NCI-H2227 treated with DMSO at 0.1 percent for 48 hours (cell line): Measurements from ENCODE around the gene ACTN1.
"Not testable (repeated sequence)": the region's sequence is repeated elsewhere in the genome, so short reads cannot be mapped to it uniquely, and the experiment has no call there.

Source experiments
- DNase-seq: peaks from one replicate; lab custom pipeline; 2025; lab: John Stamatoyannopoulos, UW

Gene ACTN1

GRCh38 chr14:68863610-68864360 is 115.3 kb downstream of the ACTN1 start:
- no peak for DNase-seq

- peak; percentile 58 for DNase-seq
Observed at GRCh38 chr14:68862954-68863594, 116.0 kb downstream of the ACTN1 start.

GRCh38 chr14:68860771-68861170 is 118.3 kb downstream of the ACTN1 start:
- no peak for DNase-seq

- DNase-seq, result no peak
Observed at GRCh38 chr14:68857516-68858070, 121.5 kb downstream of the ACTN1 start.

GRCh38 chr14:68856572-68856971 is 122.5 kb downstream of the ACTN1 start:
- no peak for DNase-seq

- DNase-seq, result no peak
Observed at GRCh38 chr14:68854421-68854820, 124.7 kb downstream of the ACTN1 start.

GRCh38 chr14:68853749-68854148 is 125.4 kb downstream of the ACTN1 start:
- DNase-seq, result no peak

- DNase-seq, result not testable (repeated sequence)
Observed at GRCh38 chr14:68852493-68852892, 126.6 kb downstream of the ACTN1 start.

- DNase-seq, result no peak
Observed at GRCh38 chr14:68851078-68851477, 128.0 kb downstream of the ACTN1 start.

- DNase-seq, result no peak
Observed at GRCh38 chr14:68849416-68849815, 129.7 kb downstream of the ACTN1 start.

GRCh38 chr14:68848253-68848652 is 130.8 kb downstream of the ACTN1 start:
- no peak for DNase-seq

- not testable (repeated sequence) for DNase-seq
Observed at GRCh38 chr14:68847640-68848039, 131.5 kb downstream of the ACTN1 start.

- DNase-seq, result no peak
Observed at GRCh38 chr14:68846466-68846865, 132.6 kb downstream of the ACTN1 start.

- no peak for DNase-seq
Observed at GRCh38 chr14:68844210-68844545, 134.9 kb downstream of the ACTN1 start.

- peak; percentile 93 for DNase-seq
Observed at GRCh38 chr14:68843471-68844209, 135.5 kb downstream of the ACTN1 start.

- DNase-seq, result no peak
Observed at GRCh38 chr14:68842298-68842697, 136.8 kb downstream of the ACTN1 start.

- DNase-seq, result no peak
Observed at GRCh38 chr14:68841016-68841809, 137.9 kb downstream of the ACTN1 start.

- no peak for DNase-seq
Observed at GRCh38 chr14:68840454-68840853, 138.6 kb downstream of the ACTN1 start.

- DNase-seq, result no peak
Observed at GRCh38 chr14:68836082-68836481, 143.0 kb downstream of the ACTN1 start.

GRCh38 chr14:68834816-68835215 is 144.3 kb downstream of the ACTN1 start:
- DNase-seq, result no peak

GRCh38 chr14:68828698-68829097 is 150.4 kb downstream of the ACTN1 start:
- no peak for DNase-seq

GRCh38 chr14:68825729-68826128 is 153.4 kb downstream of the ACTN1 start:
- no peak for DNase-seq
